Mucosa of rectum (tissue), 2 donors: ENCODE data around the gene PPT2.

ENCODE experiments used
- H3K27ac ChIP-seq, 2 donors: one replicate each; pipeline ENCODE4 v1.7.0; 2013; ENCODE audit warnings: inconsistent platforms in 2 of 2, low read depth in 2 of 2, low read length in 2 of 2
- H3K27me3 ChIP-seq, 2 donors: one replicate each; pipeline ENCODE4 v1.7.0; 2013; ENCODE audit warnings: low read length in 2 of 2; ENCODE audit not compliant: control insufficient read depth in 2 of 2, insufficient read depth in 2 of 2
- H3K36me3 ChIP-seq, 2 donors: one replicate each; pipeline ENCODE4 v1.7.0; 2013; ENCODE audit warnings: low read length in 2 of 2; ENCODE audit not compliant: control insufficient read depth in 2 of 2, insufficient read depth in 2 of 2
- H3K4me1 ChIP-seq, 2 donors: one replicate each; pipeline ENCODE4 v1.7.0; 2013; ENCODE audit warnings: low read length in 2 of 2, mild to moderate bottlenecking in 1 of 2; ENCODE audit not compliant: control insufficient read depth in 2 of 2, insufficient read depth in 2 of 2
- H3K4me3 ChIP-seq, 2 donors: one replicate each; pipeline ENCODE4 v1.7.0; 2013; ENCODE audit warnings: low read length in 2 of 2
- H3K9ac ChIP-seq, 2 donors: one replicate each; pipeline ENCODE4 v1.7.0; 2013; ENCODE audit warnings: low read length in 2 of 2, low read depth in 1 of 2, mild to moderate bottlenecking in 1 of 2
- H3K9me3 ChIP-seq, 2 donors: one replicate each; pipeline ENCODE4 v1.7.0; 2013; ENCODE audit warnings: low read length in 2 of 2; ENCODE audit not compliant: control insufficient read depth in 2 of 2
- donor health status: healthy.
- donor health status: Normal muscosa, but diverticular disease.

The PPT2 gene

GRCh38 chr6:32153564-32154513 lies at the start of gene PPT2:
Gene PPT2, plus strand, starts transcription at chr6:32154141. Its CDS starts 454 bp downstream, at chr6:32154595.
- H3K36me3 ChIP-seq, result peaks cover 5 to 16% of the 10 kb centered on the region in 2 donors
- H3K9ac ChIP-seq, result peak within 1 kb of the TSS; percentile 65 to 86
- H3K4me1 ChIP-seq, result peaks cover 13 to 21% of the 10 kb centered on the region in 2 donors
- peak within 1 kb of the TSS; percentile 77 to 92 for H3K27ac ChIP-seq
- no peaks in the 10 kb centered on the region for H3K27me3 ChIP-seq
- H3K4me3 ChIP-seq, result peak within 1 kb of the TSS; percentile 82 to 94
- no peaks in the 10 kb centered on the region for H3K9me3 ChIP-seq

DNA sequence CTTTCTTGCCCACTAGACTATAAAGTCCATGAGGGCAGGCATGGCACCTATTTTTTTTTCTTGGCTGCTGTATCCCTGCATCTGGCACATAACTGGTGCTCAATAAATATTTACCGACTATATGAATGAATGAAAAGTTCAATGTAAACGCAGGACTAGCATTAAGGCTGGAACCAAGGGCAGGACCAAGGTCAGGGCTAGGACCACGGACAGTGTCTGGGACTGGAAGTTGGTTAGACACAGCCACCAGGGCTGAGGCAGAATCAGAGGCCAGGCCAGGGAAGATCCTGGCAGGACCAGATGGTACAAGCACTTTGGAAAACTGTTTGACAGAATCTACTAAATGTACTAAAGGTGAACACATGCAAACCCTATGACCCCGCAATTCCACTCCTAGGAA lies 48.5 kb upstream of the PPT2 start:
- peaks cover 0 to 3% of the 10 kb centered on the region in 2 donors for H3K27me3 ChIP-seq
- peaks cover 16 to 24% of the 10 kb centered on the region in 2 donors for H3K4me1 ChIP-seq
- no peak overlapping the region for H3K9ac ChIP-seq
- no peaks in the 10 kb centered on the region for H3K9me3 ChIP-seq
- no peak overlapping the region for H3K27ac ChIP-seq
- H3K36me3 ChIP-seq, result no peaks in the 10 kb centered on the region
- H3K4me3 ChIP-seq, result no peak overlapping the region

DNA sequence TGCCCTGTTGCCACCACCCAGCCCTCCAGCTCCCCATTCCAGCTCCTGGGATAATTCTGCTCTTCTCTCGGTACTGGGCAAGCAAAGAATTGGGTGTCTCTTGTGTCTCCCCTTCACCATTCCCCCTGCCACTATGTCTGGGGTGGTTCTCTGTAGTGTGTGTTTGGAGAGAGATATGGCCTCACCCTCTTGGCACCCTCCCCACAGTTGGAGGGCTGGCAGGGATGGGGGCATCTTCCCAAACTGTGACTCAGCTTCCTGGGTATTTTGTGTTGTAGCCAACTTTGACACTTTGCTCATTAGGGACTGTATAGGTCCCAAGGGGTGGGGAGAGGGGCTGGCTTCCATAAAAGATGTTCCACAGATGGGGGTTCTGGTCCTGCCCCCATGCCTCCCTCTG lies 46.5 kb upstream of the PPT2 start:
- peak overlapping the region; percentile 14 to 31 for H3K4me3 ChIP-seq

DNA sequence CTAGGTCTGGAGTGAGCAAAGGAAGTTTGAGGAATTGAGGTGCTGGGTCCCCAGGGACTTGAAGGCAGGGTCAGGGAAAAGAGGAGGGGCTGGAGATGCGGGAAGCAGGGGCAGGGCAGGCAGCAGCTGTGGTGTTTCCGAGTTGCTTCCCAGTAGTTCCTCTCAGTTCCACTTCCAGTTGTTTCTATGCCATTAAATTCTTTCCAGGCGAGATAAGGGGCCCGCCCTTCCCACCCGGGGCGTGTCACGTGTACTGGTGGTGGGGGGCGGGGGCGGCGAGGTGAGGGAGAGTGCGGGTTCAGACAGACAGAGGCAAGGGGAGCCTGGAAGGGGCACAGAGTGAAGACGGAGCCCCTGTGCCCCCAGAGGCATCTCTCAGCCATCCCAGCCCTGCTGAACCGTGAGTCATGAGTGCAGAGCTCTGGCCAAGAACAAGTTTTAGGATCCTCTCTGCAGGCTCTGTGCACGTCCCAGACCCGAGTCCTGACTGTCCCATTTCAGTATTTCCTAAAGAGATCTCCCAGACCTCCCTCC lies 45.8 kb upstream of the PPT2 start:
- peak overlapping the region; percentile 44 to 70 for H3K4me3 ChIP-seq
- H3K4me1 ChIP-seq, result peaks cover 16 to 27% of the 10 kb centered on the region in 2 donors
- H3K9ac ChIP-seq, result peak overlapping the region; percentile 21 to 54

More for the DNA sequence above, 46.5 kb upstream of the PPT2 start:
- peaks cover 16 to 27% of the 10 kb centered on the region in 2 donors for H3K4me1 ChIP-seq
- H3K9me3 ChIP-seq, result no peaks in the 10 kb centered on the region
- peaks cover 0 to 3% of the 10 kb centered on the region in 2 donors for H3K27me3 ChIP-seq
- H3K27ac ChIP-seq, result peak overlapping the region; percentile 57 to 65
- no peak overlapping the region for H3K9ac ChIP-seq
- H3K36me3 ChIP-seq, result no peaks in the 10 kb centered on the region

DNA sequence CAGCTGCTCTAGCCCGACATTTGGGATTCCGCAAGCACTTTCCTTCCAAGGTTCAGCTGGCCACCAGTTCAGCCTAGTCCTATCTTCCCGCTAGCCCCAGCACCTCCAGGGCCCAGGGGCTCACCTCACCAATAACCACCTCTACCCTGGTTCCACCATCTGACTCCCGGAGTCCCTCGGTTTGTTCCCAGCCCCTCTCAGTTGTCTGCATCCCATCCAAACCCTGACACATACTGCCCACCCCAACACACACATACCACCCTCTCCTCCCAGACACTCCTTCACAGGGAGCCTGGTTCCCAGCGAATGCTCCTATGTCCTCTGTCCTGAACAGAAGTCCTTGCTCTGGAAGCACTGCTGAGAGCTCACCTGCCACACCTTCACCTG lies 45.2 kb upstream of the PPT2 start:
- H3K27ac ChIP-seq, result peak overlapping the region; percentile 61 to 65
- H3K4me1 ChIP-seq, result peaks cover 16 to 31% of the 10 kb centered on the region in 2 donors
- H3K9ac ChIP-seq, result peak overlapping the region; percentile 21 to 54
- H3K4me3 ChIP-seq, result peak overlapping the region; percentile 44 to 70
- H3K27me3 ChIP-seq, result peaks cover 0 to 3% of the 10 kb centered on the region in 2 donors
- no peaks in the 10 kb centered on the region for H3K9me3 ChIP-seq
- no peaks in the 10 kb centered on the region for H3K36me3 ChIP-seq

More for the DNA sequence above, 45.8 kb upstream of the PPT2 start:
- Histone ChIP-seq H3K9me3 (no peaks in the 10 kb centered on the region), H3K36me3 (no peaks in the 10 kb centered on the region), H3K27me3 (peaks cover 0 to 3% of the 10 kb centered on the region in 2 donors), H3K27ac (peak overlapping the region; percentile 61 to 65)

- Histone ChIP-seq H3K36me3 (no peaks in the 10 kb centered on the region), H3K27me3 (peaks cover 0 to 3% of the 10 kb centered on the region in 2 donors), H3K4me1 (peaks cover 16 to 31% of the 10 kb centered on the region in 2 donors), H3K27ac (peak within 1 kb of the TSS; percentile 61 to 65), H3K9me3 (no peaks in the 10 kb centered on the region), H3K9ac (peak within 1 kb of the TSS; percentile 21 to 54), H3K4me3 (peak within 1 kb of the TSS; percentile 44 to 70)
Measured at GRCh38 chr6:32109114-32109764, 44.7 kb upstream of the PPT2 start, which contains the start of gene TNXB. Gene TNXB, minus strand, starts transcription at chr6:32109338. Its CDS starts 11,140 bp downstream, at chr6:32098198.

DNA sequence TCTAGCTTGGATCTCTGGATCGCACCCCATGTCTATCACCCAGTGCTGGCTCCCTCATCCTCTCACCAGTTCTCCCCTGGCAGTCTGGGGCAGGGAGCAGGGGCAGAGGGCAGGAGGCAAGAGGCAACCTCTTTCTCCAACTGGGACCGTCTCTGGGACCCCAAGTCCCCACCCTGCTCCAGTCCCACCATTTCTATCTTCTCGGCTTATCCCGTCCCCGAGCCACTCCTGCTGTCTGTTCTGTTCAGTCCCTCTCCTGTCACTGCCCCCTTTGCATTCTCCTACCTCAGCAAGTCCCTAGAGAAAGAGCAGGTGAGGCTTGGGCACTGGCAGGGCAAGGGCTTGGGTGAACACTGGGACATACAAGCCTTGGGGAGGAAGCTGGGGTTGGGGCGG lies 44.2 kb upstream of the PPT2 start:
- H3K27me3 ChIP-seq, result peaks cover 0 to 3% of the 10 kb centered on the region in 2 donors
- H3K4me1 ChIP-seq, result peaks cover 16 to 31% of the 10 kb centered on the region in 2 donors
- H3K9ac ChIP-seq, result no peak overlapping the region
- no peaks in the 10 kb centered on the region for H3K9me3 ChIP-seq
- peaks cover under 1 to 1% of the 10 kb centered on the region in 2 donors for H3K36me3 ChIP-seq
- no peak overlapping the region for H3K4me3 ChIP-seq
- peak overlapping the region in 1 of 2 donors; percentile 35 for H3K27ac ChIP-seq

DNA sequence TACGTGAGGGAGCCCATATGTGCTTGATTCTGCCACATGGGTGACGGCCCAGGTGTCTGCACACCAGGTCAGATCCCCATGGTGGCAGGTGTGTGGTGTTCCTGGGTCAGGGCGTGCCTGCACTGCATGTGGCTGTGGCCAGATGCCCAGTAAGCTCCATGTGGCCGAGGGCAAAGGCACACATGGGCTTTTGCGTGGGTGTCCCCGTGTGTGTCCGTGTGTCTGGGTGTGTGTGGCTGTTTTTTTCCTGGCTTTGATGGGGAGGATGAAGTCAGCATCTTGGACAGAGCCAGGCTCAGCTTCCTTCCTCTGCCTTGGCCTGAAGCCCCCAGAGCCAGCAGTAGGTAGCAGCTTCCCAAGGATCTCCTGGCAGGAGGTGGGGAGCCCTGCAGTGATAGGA lies 43.3 kb upstream of the PPT2 start:
- peak overlapping the region in 1 of 2 donors; percentile 35 for H3K27ac ChIP-seq
- H3K9me3 ChIP-seq, result no peaks in the 10 kb centered on the region
- no peak overlapping the region for H3K4me3 ChIP-seq
- peaks cover 6 to 7% of the 10 kb centered on the region in 2 donors for H3K36me3 ChIP-seq
- peaks cover 16 to 31% of the 10 kb centered on the region in 2 donors for H3K4me1 ChIP-seq
- peaks cover 0 to 3% of the 10 kb centered on the region in 2 donors for H3K27me3 ChIP-seq
- H3K9ac ChIP-seq, result no peak overlapping the region

DNA sequence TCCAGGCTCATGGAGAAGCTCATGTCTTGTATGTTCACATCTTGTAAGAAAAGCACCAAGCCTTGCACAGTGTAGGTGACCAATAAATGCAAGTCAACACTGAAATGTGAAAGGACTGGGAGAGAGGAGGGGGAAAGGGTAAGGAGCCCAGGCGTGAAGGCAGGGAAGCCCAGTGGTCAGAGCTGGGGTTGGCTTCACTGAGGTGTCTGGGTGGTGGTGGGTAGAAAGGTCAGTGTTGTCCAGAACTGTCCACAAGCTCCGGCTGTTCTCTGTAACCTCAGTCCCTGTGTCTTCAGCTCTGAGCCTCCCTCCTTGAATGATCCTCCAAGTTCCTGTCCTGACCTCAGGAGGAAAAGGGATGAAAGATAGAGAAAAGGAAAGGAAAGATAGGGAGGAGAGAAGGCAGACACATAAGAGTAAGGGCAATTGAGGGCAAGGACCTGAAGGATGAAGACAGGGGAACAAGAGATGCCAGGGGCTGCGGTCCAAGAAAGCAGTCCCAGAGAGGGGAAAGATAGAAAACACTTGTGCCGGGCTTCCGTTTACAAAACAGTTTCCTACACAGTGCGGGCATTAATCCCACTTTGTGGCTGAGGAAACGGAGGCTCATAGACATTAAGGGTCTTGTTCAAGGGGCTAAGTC lies 42.4 kb upstream of the PPT2 start:
- H3K27ac ChIP-seq, result peak overlapping the region in 1 of 2 donors; percentile 62

More for the DNA sequence above, 42.4 kb upstream of the PPT2 start:
- H3K9me3 ChIP-seq, result no peaks in the 10 kb centered on the region
- H3K4me1 ChIP-seq, result peaks cover 16 to 31% of the 10 kb centered on the region in 2 donors
- H3K4me3 ChIP-seq, result no peak overlapping the region
- H3K27me3 ChIP-seq, result peaks cover 0 to 3% of the 10 kb centered on the region in 2 donors
- H3K9ac ChIP-seq, result no peak overlapping the region
- peaks cover 15 to 17% of the 10 kb centered on the region in 2 donors for H3K36me3 ChIP-seq
